HCT116 (cell line): ENCODE results near the gene DDB1.

Experiments
- CBX3 ChIP-seq: IDR thresholded peaks from 2 replicates; pipeline ENCODE4 v1.6.1; 2012; ENCODE audit warnings: low read depth
- ELF1 ChIP-seq: IDR thresholded peaks from 2 replicates; pipeline ENCODE4 v1.6.1; 2012; ENCODE audit warnings: low read depth, borderline replicate concordance
- EZH2 ChIP-seq: fragments of 200-600 bp; sonication (generic); IDR thresholded peaks from 2 replicates; pipeline ENCODE4 v1.6.1; 2017; ENCODE audit warnings: antibody characterized with exemption, mixed run types
- POLR2A ChIP-seq: IDR thresholded peaks from 2 replicates; pipeline ENCODE4 v1.7.0; 2011; ENCODE audit warnings: borderline replicate concordance; ENCODE audit not compliant: insufficient read depth, insufficient read length; ENCODE audit errors: extremely low read depth
- SIN3A ChIP-seq: IDR thresholded peaks from 2 replicates; pipeline ENCODE4 v1.6.1; 2012; ENCODE audit warnings: low read depth
- ZFX ChIP-seq: fragments of 450-650 bp; IDR thresholded peaks from 2 replicates; pipeline ENCODE4 v1.6.1; 2017
- TF ChIP-seq, protein P1 (sequence below), 3 experiments: fragments of 200-600 bp in 1 of 3; sonication (generic) in 1 of 3; IDR thresholded peaks in 2 of 3; conservative IDR thresholded peaks in 1 of 3; 2 replicates each; pipeline ENCODE4 v1.5.1; 2012 to 2017; ENCODE audit warnings: low read depth in 2 of 3, low read length in 2 of 3, antibody characterized with exemption in 1 of 3, borderline replicate concordance in 1 of 3, control low read depth in 1 of 3, mild to moderate bottlenecking in 1 of 3, mixed read lengths in 1 of 3, mixed run types in 1 of 3, moderate library complexity in 1 of 3; ENCODE audit not compliant: insufficient read depth in 1 of 3
- TF ChIP-seq, protein P2 (sequence below): IDR thresholded peaks from 2 replicates; pipeline ENCODE4 v1.6.1; 2012; ENCODE audit warnings: low read depth
- TF ChIP-seq, protein P3 (sequence below): IDR thresholded peaks from 2 replicates; pipeline ENCODE4 v1.6.1; 2012
- TF ChIP-seq, protein P4 (sequence below): IDR thresholded peaks from 2 replicates; pipeline ENCODE4 v1.6.1; 2011; ENCODE audit warnings: mild to moderate bottlenecking, low read length, moderate library complexity; ENCODE audit not compliant: insufficient replicate concordance; ENCODE audit errors: extremely low read depth

- TF ChIP-seq, protein P1, sequence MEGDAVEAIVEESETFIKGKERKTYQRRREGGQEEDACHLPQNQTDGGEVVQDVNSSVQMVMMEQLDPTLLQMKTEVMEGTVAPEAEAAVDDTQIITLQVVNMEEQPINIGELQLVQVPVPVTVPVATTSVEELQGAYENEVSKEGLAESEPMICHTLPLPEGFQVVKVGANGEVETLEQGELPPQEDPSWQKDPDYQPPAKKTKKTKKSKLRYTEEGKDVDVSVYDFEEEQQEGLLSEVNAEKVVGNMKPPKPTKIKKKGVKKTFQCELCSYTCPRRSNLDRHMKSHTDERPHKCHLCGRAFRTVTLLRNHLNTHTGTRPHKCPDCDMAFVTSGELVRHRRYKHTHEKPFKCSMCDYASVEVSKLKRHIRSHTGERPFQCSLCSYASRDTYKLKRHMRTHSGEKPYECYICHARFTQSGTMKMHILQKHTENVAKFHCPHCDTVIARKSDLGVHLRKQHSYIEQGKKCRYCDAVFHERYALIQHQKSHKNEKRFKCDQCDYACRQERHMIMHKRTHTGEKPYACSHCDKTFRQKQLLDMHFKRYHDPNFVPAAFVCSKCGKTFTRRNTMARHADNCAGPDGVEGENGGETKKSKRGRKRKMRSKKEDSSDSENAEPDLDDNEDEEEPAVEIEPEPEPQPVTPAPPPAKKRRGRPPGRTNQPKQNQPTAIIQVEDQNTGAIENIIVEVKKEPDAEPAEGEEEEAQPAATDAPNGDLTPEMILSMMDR (IDR thresholded peaks at IDR 0.05 in 2 of 3, conservative IDR thresholded peaks at IDR 0.05 in 1 of 3; ENCODE audit: borderline replicate concordance in 1 of 3, insufficient read depth in 1 of 3, low read depth in 2 of 3, low read length in 2 of 3) = no peak
- TF ChIP-seq CBX3 (no peak), SIN3A (no peak), ZFX (no peak), POLR2A (no peak), ELF1 (no peak), EZH2 (no peak)
- TF ChIP-seq, protein P2, sequence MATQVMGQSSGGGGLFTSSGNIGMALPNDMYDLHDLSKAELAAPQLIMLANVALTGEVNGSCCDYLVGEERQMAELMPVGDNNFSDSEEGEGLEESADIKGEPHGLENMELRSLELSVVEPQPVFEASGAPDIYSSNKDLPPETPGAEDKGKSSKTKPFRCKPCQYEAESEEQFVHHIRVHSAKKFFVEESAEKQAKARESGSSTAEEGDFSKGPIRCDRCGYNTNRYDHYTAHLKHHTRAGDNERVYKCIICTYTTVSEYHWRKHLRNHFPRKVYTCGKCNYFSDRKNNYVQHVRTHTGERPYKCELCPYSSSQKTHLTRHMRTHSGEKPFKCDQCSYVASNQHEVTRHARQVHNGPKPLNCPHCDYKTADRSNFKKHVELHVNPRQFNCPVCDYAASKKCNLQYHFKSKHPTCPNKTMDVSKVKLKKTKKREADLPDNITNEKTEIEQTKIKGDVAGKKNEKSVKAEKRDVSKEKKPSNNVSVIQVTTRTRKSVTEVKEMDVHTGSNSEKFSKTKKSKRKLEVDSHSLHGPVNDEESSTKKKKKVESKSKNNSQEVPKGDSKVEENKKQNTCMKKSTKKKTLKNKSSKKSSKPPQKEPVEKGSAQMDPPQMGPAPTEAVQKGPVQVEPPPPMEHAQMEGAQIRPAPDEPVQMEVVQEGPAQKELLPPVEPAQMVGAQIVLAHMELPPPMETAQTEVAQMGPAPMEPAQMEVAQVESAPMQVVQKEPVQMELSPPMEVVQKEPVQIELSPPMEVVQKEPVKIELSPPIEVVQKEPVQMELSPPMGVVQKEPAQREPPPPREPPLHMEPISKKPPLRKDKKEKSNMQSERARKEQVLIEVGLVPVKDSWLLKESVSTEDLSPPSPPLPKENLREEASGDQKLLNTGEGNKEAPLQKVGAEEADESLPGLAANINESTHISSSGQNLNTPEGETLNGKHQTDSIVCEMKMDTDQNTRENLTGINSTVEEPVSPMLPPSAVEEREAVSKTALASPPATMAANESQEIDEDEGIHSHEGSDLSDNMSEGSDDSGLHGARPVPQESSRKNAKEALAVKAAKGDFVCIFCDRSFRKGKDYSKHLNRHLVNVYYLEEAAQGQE = no peak
- TF ChIP-seq, protein P3, sequence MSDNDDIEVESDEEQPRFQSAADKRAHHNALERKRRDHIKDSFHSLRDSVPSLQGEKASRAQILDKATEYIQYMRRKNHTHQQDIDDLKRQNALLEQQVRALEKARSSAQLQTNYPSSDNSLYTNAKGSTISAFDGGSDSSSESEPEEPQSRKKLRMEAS = no peak
- TF ChIP-seq, protein P4, sequence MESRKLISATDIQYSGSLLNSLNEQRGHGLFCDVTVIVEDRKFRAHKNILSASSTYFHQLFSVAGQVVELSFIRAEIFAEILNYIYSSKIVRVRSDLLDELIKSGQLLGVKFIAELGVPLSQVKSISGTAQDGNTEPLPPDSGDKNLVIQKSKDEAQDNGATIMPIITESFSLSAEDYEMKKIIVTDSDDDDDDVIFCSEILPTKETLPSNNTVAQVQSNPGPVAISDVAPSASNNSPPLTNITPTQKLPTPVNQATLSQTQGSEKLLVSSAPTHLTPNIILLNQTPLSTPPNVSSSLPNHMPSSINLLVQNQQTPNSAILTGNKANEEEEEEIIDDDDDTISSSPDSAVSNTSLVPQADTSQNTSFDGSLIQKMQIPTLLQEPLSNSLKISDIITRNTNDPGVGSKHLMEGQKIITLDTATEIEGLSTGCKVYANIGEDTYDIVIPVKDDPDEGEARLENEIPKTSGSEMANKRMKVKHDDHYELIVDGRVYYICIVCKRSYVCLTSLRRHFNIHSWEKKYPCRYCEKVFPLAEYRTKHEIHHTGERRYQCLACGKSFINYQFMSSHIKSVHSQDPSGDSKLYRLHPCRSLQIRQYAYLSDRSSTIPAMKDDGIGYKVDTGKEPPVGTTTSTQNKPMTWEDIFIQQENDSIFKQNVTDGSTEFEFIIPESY = no peak
These were observed 15.1 kb upstream of the DDB1 start for GRCh38 chr11:61347916-61348461.
